D721Med (cell line): Measurements from ENCODE around the gene TMEM259.

Experiments used
- DNase-seq: peaks from one replicate; pipeline ENCODE4 v3.0.0; 2011; ENCODE audit warnings: low spot score; ENCODE audit not compliant: insufficient read length
- FAIRE-seq: peaks from 2 replicates; lab custom pipeline; 2011; peaks lifted over from hg19 to GRCh38; lab: Jason Lieb, UNC
- TF ChIP-seq, protein P1 (sequence below): IDR thresholded peaks from 2 replicates; pipeline ENCODE4 v1.5.1; 2012; ENCODE audit warnings: mild to moderate bottlenecking, control low read depth; ENCODE audit not compliant: insufficient read depth; ENCODE audit errors: missing control alignments

Gene TMEM259

DNA sequence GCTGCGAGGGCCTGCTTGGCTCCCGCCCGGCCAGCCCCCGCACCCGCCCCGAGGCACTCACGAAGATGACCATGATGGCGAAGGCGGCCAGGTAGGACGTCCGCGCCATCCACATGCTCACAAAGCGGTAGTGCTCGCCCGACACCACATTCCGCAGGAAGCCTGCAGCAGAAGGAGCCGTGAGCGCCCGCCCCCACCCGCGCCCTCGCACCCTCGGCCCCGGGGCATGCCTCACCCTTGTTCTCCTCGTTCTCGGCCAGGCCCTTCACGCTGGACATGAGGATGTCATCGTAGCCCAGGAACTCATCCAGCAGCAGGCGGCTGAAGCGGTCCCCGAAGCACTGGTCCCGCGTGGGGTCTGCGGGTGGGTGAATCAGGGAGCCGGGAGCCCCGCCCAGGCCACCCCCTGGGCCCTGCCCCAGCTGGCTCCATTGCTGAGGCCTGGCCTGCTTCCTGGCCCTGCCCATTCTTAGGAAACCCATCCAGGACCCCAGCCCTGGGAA lies 9.0 kb downstream of the TMEM259 start:
- FAIRE-seq = no peak
- TF ChIP-seq, protein P1, sequence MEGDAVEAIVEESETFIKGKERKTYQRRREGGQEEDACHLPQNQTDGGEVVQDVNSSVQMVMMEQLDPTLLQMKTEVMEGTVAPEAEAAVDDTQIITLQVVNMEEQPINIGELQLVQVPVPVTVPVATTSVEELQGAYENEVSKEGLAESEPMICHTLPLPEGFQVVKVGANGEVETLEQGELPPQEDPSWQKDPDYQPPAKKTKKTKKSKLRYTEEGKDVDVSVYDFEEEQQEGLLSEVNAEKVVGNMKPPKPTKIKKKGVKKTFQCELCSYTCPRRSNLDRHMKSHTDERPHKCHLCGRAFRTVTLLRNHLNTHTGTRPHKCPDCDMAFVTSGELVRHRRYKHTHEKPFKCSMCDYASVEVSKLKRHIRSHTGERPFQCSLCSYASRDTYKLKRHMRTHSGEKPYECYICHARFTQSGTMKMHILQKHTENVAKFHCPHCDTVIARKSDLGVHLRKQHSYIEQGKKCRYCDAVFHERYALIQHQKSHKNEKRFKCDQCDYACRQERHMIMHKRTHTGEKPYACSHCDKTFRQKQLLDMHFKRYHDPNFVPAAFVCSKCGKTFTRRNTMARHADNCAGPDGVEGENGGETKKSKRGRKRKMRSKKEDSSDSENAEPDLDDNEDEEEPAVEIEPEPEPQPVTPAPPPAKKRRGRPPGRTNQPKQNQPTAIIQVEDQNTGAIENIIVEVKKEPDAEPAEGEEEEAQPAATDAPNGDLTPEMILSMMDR = no peak
- DNase-seq = no peak

DNA sequence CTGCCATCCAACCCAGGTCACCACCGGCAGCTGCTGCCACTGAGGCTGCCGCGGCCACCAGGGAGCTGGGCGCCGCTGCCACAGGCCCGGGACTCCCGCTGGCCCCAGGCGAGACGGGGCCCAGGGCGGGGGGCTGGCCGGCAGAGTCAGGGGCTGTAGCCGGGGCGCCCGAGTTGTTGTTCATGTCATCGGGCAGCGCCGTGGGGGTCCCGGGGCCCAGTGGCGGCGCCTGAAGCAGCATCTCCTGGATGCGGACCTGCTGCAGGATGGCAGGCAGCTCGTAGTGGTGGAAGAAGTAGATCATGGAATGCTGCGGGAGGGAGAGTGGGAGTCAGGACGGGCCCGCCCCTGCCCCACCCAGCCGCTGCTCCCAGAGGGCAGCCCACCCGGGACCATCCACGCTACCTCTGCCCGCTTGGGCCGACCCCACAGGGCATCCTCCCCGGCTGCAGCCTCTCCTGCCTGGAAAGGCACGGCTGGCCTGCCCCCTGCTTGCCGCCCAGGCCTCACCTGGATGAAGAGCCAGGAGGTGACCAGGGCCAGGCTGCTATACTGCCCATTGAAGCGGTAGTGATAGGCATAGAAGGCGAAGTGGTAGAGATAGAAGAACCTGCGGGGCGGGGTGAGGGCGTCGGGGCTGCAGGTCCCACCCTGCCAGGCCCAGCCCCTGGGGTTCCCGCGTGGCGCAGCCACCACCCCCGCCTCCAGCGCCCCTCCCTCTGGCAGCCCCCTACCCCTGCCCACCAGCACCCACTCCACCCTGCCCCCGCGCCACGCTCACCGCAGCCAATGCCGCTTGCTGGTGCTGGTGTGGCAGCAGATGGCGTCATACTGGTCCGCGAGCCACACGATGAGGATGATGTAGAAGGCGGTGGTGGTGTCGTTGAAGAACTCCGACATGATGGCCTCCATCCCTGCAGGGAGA lies 10.1 kb downstream of the TMEM259 start:
- TF ChIP-seq, protein P1 = no peak
- no peak for FAIRE-seq
- DNase-seq = no peak

DNA sequence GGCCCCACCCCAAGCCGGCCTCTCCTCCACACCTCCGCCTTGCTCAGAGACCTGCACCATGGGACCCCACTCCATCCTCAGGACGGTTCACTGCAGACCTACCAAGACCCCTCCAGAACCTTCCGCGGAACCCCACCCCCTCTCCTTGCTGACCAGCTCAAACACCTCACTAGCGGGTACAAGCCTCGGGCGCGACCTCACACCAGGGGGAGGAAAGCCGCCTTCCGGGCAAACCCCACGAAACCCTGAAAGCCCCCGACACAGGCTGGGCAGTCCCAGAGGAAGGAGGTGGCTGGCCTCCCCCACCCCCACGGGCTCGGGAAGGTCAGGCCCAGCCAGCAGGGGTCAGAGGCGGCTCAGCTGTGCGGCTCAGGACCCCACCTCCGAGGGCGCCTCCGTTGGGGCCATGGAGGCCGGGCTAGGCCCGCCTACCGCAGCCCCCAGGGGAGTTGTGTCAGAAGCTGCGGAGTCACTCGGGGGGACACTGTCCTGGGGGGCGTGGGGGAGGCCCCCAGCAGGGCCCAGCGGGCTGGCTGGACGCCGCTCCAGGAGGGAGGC lies 10.9 kb downstream of the TMEM259 start:
- no peak for FAIRE-seq
- no peak for DNase-seq
- TF ChIP-seq, protein P1 = no peak

DNA sequence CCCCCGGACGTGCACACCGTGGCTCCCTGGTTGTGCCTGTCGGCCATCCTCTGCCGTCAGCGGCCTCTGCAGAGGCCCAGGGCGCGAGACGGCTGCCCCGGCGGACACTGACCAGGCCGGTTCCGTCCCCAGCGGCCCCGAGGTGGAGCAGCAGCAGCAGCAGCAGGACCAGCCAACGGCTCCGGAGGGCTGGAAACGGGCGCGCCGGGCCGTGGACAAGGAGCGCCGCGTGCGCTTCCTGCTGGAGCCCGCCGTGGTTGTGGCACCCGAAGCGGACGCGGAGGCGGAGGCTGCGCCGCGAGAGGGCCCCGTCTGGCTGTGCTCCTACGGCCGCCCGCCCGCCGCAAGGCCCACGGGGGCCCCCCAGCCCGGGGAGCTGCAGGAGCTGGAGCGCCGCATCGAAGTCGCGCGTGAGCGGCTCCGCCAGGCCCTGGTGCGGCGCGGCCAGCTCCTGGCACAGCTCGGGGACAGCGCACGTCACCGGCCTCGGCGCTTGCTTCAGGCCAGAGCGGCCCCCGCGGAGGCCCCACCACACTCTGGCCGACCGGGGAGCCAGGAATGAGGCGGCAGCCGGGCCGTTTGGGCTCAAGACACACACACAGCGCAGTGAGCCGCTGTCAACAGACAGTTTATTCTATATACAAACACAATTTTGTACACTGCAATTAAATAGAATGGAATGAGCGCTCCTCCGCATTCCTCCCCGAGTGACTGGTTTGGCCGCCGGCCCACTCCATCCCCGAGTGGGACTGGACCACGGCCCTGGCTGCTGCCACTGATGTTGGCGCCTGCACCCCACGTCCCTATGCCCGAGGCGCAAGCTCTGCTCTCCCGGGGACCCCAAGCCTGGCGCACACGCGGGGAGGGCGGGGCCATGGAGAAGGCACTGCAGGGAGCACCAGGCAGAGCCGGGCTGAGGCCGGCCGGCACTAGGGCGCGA lies 11.6 kb downstream of the TMEM259 start:
- DNase-seq = no peak
- no peak for FAIRE-seq
- TF ChIP-seq, protein P1 = no peak

DNA sequence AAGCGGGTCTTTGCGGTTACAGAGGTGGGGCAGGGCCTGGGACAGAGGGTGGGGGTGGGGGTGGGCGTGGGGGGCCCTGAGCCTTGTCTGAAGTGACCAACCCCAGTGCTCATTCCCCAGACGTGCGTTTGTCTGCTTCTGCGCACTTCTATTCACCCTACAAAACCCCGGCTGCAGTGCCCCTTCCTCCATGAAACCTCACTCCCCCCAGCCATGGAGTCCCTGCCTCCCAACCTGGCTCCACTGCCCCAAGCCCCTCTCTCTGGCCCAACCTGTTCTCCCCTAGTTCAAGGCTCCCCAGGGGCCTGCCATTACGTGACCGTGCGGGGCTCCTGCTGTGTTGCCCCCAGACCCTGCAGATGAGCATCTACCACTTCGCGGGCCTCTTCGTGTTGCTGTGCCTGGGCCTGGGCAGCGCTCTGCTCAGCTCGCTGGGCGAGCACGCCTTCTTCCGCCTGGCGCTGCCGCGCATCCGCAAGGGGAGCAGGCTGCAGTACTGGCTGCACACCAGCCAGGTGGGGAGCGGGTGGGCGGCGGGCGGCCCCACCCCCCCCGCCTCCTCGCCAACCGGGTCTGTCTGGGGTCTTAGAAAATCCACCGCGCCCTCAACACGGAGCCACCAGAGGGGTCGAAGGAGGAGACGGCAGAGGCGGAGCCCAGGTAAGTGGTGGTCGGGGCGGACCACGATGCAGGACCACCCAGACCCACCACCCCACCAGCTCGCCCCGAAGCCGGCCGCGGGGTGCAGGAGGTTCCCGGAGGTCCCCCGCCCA lies 12.5 kb downstream of the TMEM259 start:
- FAIRE-seq (no peak), DNase-seq (no peak)
- TF ChIP-seq, protein P1 = no peak
